HEK293 (cell line): Measurements from ENCODE around the gene TCERG1L.

Experiments used
- CTCF ChIA-PET: fragments of 350-600 bp; formaldehyde crosslinking; extraction: SDS; loops from one replicate; lab custom pipeline; 2021; ENCODE audit warnings: antibody characterized with exemption; lab: Yijun Ruan, JAX
- POLR2A ChIA-PET: fragments of 300-600 bp; formaldehyde crosslinking; extraction: SDS; loops from one replicate; lab custom pipeline; 2020; ENCODE audit warnings: antibody characterized with exemption, inconsistent platforms; lab: Yijun Ruan, JAX
- H3K27ac ChIP-seq: fragments of 200-500 bp; sonication (Bioruptor generic); 2 replicates; pipeline ENCODE4 v1.5.1; 2014; ENCODE audit warnings: low read depth, low read length, control low read depth, inconsistent platforms; ENCODE audit errors: extremely low read depth
- H3K36me3 ChIP-seq, 2 experiments: fragments of 200-500 bp in 1 of 2; sonication (Bioruptor generic) in 1 of 2; 1 replicate in 1 of 2; 2 replicates in 1 of 2; pipeline ENCODE4 v1.5.1; 2014 to 2017; ENCODE audit warnings: inconsistent platforms in 2 of 2, low read length in 2 of 2; ENCODE audit not compliant: control insufficient read depth in 2 of 2, insufficient read depth in 1 of 2
- H3K4me1 ChIP-seq: fragments of 200-500 bp; sonication (Bioruptor generic); 2 replicates; pipeline ENCODE4 v1.5.1; 2014; ENCODE audit warnings: mild to moderate bottlenecking, low read length, inconsistent platforms; ENCODE audit not compliant: control insufficient read depth, insufficient read depth
- H3K4me3 ChIP-seq: 2 replicates; pipeline ENCODE4 v1.5.1; 2011; ENCODE audit warnings: low read depth, mild to moderate bottlenecking, control low read depth, low read length, moderate library complexity
- H3K9me3 ChIP-seq: fragments of 200-500 bp; sonication (Bioruptor generic); 2 replicates; pipeline ENCODE4 v1.5.1; 2014; ENCODE audit warnings: low read depth, low read length, inconsistent platforms; ENCODE audit not compliant: control insufficient read depth, insufficient read depth
- SCRT1 ChIP-seq: fragments of 450-650 bp; formaldehyde crosslinking; IDR thresholded peaks from 2 replicates; pipeline ENCODE4 v1.5.1; 2016; ENCODE audit warnings: missing biosample characterization, missing genetic modification characterization, borderline replicate concordance
- WT1 ChIP-seq: fragments of 450-650 bp; formaldehyde crosslinking; IDR thresholded peaks from 2 replicates; pipeline ENCODE4 v1.5.1; 2016; ENCODE audit warnings: missing biosample characterization, missing genetic modification characterization
- ZNF157 ChIP-seq: fragments of 450-650 bp; formaldehyde crosslinking; IDR thresholded peaks from 2 replicates; pipeline ENCODE4 v1.5.1; 2016; ENCODE audit warnings: missing biosample characterization, missing genetic modification characterization
- ZNF169 ChIP-seq: fragments of 450-650 bp; formaldehyde crosslinking; IDR thresholded peaks from 2 replicates; pipeline ENCODE4 v1.5.1; 2016; ENCODE audit warnings: missing biosample characterization, missing genetic modification characterization
- ZNF223 ChIP-seq: fragments of 450-650 bp; formaldehyde crosslinking; IDR thresholded peaks from 2 replicates; pipeline ENCODE4 v1.5.1; 2016; ENCODE audit warnings: missing biosample characterization, missing genetic modification characterization
- ZNF274 ChIP-seq, 2 experiments: fragments of 200-500 bp in 1 of 2; fragments of 450-650 bp in 1 of 2; sonication (Bioruptor generic) in 1 of 2; formaldehyde crosslinking in 1 of 2; IDR thresholded peaks; 2 replicates each; pipeline versions ENCODE4 v1.5.1 to v1.6.1; 2014 to 2016; ENCODE audit warnings: borderline replicate concordance in 1 of 2, inconsistent platforms in 1 of 2, low read length in 1 of 2, missing biosample characterization in 1 of 2, missing genetic modification characterization in 1 of 2
- ZNF549 ChIP-seq: fragments of 450-650 bp; IDR thresholded peaks from 2 replicates; pipeline ENCODE4 v1.5.1; 2018; ENCODE audit warnings: missing biosample characterization, missing genetic modification characterization, mild to moderate bottlenecking, inconsistent platforms, moderate library complexity
- ZNF561 ChIP-seq: fragments of 450-650 bp; IDR thresholded peaks from 2 replicates; pipeline ENCODE4 v1.5.1; 2018; ENCODE audit warnings: missing biosample characterization, missing genetic modification characterization, borderline replicate concordance
- ZNF654 ChIP-seq: fragments of 450-650 bp; formaldehyde crosslinking; IDR thresholded peaks from 2 replicates; pipeline ENCODE4 v1.5.1; 2016; ENCODE audit warnings: low read depth, missing biosample characterization, missing genetic modification characterization
- ZNF785 ChIP-seq: fragments of 450-650 bp; formaldehyde crosslinking; IDR thresholded peaks from 2 replicates; pipeline ENCODE4 v1.5.1; 2016; ENCODE audit warnings: missing biosample characterization, missing genetic modification characterization
- TF ChIP-seq, protein P1 (sequence below): fragments of 450-650 bp; formaldehyde crosslinking; IDR thresholded peaks from 2 replicates; pipeline ENCODE4 v1.5.1; 2016; ENCODE audit warnings: missing biosample characterization, missing genetic modification characterization
- TF ChIP-seq, protein P2 (sequence below): fragments of 450-650 bp; formaldehyde crosslinking; IDR thresholded peaks from 2 replicates; pipeline ENCODE4 v1.5.1; 2016; ENCODE audit warnings: missing biosample characterization, missing genetic modification characterization
- TF ChIP-seq, protein P3 (sequence below): fragments of 450-650 bp; formaldehyde crosslinking; conservative IDR thresholded peaks from 2 replicates; pipeline ENCODE4 v1.5.1; 2016; ENCODE audit warnings: low read depth, missing biosample characterization, missing genetic modification characterization
- TF ChIP-seq, protein P4 (sequence below): fragments of 450-650 bp; formaldehyde crosslinking; IDR thresholded peaks from 2 replicates; pipeline ENCODE4 v1.5.1; 2016; ENCODE audit warnings: missing biosample characterization, missing genetic modification characterization
- TF ChIP-seq, protein P5 (sequence below): fragments of 450-650 bp; formaldehyde crosslinking; IDR thresholded peaks from 2 replicates; pipeline ENCODE4 v1.5.1; 2017; ENCODE audit warnings: missing biosample characterization, missing genetic modification characterization

The TCERG1L gene

DNA sequence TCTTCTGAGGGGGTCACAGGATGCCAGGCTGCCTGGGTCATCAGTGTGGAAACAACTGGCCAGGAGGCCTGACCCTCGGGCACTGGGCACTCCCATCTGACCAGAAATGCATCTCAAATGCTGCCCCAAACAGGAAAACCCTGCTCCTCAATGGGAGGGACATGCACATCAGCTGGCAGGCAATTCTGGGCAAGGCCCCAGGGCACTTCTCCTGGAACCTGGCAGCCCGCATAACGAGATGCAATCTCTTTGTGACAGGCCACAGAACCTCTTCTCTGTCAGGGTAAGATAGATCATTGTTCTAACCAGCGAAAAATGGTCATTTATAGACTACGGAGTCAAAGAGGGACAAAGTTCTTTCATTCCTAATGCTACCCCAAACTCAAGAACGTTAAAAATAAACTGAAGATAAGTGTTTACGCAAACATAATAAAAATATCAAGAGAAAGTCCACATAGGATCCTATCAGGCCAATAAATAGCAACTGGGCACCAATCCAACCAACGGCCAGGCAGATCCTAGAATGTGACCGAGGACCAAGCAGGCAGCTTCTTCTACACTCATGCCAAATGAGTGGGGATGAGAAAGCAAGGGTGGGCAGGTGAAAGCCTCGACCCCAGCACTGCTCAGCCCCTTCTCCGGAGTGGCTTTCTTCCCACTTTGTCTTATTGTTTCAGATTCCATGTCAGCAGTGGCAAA, 212.3 kb downstream of the TCERG1L start (continued):
- TF ChIP-seq ZNF157 (tag by site-specific recombination) (no peak), ZNF785 (tag by site-specific recombination) (no peak), ZNF561 (no peak), SCRT1 (tag by site-specific recombination) (no peak), ZNF169 (no peak)
- TF ChIP-seq, protein P1, sequence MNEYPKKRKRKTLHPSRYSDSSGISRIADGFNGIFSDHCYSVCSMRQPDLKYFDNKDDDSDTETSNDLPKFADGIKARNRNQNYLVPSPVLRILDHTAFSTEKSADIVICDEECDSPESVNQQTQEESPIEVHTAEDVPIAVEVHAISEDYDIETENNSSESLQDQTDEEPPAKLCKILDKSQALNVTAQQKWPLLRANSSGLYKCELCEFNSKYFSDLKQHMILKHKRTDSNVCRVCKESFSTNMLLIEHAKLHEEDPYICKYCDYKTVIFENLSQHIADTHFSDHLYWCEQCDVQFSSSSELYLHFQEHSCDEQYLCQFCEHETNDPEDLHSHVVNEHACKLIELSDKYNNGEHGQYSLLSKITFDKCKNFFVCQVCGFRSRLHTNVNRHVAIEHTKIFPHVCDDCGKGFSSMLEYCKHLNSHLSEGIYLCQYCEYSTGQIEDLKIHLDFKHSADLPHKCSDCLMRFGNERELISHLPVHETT (tag by site-specific recombination), result no peak
- TF ChIP-seq, protein P2, sequence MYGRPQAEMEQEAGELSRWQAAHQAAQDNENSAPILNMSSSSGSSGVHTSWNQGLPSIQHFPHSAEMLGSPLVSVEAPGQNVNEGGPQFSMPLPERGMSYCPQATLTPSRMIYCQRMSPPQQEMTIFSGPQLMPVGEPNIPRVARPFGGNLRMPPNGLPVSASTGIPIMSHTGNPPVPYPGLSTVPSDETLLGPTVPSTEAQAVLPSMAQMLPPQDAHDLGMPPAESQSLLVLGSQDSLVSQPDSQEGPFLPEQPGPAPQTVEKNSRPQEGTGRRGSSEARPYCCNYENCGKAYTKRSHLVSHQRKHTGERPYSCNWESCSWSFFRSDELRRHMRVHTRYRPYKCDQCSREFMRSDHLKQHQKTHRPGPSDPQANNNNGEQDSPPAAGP (tag by site-specific recombination), result no peak
- TF ChIP-seq, protein P3, sequence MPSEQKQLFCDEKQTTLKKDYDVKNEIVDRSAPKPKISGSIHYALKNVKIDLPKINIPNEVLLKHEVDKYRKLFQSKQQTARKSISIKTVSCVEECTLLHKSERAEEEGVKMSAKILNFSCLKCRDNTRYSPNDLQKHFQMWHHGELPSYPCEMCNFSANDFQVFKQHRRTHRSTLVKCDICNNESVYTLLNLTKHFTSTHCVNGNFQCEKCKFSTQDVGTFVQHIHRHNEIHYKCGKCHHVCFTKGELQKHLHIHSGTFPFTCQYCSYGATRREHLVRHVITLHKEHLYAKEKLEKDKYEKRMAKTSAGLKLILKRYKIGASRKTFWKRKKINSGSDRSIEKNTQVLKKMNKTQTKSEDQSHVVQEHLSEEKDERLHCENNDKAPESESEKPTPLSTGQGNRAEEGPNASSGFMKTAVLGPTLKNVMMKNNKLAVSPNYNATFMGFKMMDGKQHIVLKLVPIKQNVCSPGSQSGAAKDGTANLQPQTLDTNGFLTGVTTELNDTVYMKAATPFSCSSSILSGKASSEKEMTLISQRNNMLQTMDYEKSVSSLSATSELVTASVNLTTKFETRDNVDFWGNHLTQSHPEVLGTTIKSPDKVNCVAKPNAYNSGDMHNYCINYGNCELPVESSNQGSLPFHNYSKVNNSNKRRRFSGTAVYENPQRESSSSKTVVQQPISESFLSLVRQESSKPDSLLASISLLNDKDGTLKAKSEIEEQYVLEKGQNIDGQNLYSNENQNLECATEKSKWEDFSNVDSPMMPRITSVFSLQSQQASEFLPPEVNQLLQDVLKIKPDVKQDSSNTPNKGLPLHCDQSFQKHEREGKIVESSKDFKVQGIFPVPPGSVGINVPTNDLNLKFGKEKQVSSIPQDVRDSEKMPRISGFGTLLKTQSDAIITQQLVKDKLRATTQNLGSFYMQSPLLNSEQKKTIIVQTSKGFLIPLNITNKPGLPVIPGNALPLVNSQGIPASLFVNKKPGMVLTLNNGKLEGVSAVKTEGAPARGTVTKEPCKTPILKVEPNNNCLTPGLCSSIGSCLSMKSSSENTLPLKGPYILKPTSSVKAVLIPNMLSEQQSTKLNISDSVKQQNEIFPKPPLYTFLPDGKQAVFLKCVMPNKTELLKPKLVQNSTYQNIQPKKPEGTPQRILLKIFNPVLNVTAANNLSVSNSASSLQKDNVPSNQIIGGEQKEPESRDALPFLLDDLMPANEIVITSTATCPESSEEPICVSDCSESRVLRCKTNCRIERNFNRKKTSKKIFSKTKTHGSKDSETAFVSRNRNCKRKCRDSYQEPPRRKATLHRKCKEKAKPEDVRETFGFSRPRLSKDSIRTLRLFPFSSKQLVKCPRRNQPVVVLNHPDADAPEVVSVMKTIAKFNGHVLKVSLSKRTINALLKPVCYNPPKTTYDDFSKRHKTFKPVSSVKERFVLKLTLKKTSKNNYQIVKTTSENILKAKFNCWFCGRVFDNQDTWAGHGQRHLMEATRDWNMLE, result no peak
- TF ChIP-seq, protein P4, sequence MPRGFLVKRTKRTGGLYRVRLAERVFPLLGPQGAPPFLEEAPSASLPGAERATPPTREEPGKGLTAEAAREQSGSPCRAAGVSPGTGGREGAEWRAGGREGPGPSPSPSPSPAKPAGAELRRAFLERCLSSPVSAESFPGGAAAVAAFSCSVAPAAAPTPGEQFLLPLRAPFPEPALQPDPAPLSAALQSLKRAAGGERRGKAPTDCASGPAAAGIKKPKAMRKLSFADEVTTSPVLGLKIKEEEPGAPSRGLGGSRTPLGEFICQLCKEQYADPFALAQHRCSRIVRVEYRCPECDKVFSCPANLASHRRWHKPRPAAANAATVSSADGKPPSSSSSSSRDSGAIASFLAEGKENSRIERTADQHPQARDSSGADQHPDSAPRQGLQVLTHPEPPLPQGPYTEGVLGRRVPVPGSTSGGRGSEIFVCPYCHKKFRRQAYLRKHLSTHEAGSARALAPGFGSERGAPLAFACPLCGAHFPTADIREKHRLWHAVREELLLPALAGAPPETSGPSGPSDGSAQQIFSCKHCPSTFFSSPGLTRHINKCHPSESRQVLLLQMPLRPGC (tag by site-specific recombination), result no peak

DNA sequence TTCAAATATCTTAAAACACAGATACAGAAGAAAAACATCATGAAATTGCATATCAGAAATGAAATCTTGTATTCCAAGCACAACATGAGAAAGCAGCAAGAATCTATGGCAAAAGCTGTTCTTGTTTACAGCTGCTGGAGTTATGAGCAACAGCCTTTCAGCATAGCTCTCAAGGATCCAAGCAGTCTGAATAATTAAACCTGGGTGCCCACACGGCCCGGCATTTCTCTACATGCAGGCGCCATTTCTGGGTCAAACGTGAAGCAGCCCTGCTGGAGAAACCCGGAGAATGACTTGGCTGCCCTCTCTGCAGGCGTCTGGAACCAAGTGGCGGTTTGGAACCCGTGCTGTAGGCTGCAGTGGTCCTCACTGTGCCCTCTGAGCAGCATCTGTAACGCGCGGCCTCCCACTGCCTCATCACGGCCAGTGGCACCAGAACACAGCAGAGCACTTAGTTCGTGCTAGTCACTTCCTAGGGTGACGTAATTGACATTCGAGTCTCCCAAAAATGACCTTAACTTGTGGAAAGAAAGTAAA, 213.0 kb downstream of the TCERG1L start:
- H3K27ac ChIP-seq, result no peak overlapping the region
- H3K9me3 ChIP-seq, result no peaks in the 10 kb centered on the region
- no peaks in the 10 kb centered on the region for H3K36me3 ChIP-seq
- H3K4me3 ChIP-seq, result no peak overlapping the region
- ChIA-PET POLR2A (no interaction called here), CTCF (no interaction called here)
- TF ChIP-seq ZNF654 (tag by site-specific recombination) (no peak), ZNF549 (tag by site-specific recombination) (no peak), ZNF223 (tag by site-specific recombination) (no peak), ZNF274 (IDR thresholded peaks at IDR 0.05; ENCODE audit: low read length) (no peak), ZNF274 (tag by site-specific recombination; IDR thresholded peaks at IDR 0.05; ENCODE audit: borderline replicate concordance) (no peak), WT1 (tag by site-specific recombination) (no peak)
- TF ChIP-seq, protein P5, sequence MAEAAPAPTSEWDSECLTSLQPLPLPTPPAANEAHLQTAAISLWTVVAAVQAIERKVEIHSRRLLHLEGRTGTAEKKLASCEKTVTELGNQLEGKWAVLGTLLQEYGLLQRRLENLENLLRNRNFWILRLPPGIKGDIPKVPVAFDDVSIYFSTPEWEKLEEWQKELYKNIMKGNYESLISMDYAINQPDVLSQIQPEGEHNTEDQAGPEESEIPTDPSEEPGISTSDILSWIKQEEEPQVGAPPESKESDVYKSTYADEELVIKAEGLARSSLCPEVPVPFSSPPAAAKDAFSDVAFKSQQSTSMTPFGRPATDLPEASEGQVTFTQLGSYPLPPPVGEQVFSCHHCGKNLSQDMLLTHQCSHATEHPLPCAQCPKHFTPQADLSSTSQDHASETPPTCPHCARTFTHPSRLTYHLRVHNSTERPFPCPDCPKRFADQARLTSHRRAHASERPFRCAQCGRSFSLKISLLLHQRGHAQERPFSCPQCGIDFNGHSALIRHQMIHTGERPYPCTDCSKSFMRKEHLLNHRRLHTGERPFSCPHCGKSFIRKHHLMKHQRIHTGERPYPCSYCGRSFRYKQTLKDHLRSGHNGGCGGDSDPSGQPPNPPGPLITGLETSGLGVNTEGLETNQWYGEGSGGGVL, result no peak
- H3K4me1 ChIP-seq, result no peaks in the 10 kb centered on the region
